Measurements from ENCODE around the gene DPPA5. TPM values are rescaled to one million over a fixed set of nuclear protein-coding genes. Genes with fewer than 3 reads are reported as not detected.

DPPA5 gene
- total and polyA plus RNA-seq, 9 of the 15 experiments (the other 6 are each of a cell fraction or from before 2014, with no cell fraction given) = not detected

DNA sequence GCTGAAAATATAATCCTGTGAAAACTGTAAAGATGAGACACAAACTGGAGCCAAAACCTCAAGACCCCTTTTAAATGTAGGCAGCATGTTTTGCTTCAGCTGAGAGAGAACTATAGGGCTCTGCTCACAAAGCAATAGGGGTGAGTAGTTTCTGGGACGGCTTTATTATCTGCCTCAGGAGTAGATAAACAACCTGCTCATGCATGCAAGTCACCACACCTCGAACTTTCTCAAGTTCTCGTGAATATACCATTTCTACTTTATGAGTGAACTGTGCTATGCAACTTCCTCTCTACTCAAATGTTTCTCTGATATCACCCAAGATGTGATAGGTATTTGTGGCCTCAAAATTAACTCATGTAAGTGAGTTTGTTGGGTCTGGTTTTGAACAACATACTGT lies 23.1 kb upstream of the DPPA5 start (continued):
- TF ChIP-seq, protein P1, sequence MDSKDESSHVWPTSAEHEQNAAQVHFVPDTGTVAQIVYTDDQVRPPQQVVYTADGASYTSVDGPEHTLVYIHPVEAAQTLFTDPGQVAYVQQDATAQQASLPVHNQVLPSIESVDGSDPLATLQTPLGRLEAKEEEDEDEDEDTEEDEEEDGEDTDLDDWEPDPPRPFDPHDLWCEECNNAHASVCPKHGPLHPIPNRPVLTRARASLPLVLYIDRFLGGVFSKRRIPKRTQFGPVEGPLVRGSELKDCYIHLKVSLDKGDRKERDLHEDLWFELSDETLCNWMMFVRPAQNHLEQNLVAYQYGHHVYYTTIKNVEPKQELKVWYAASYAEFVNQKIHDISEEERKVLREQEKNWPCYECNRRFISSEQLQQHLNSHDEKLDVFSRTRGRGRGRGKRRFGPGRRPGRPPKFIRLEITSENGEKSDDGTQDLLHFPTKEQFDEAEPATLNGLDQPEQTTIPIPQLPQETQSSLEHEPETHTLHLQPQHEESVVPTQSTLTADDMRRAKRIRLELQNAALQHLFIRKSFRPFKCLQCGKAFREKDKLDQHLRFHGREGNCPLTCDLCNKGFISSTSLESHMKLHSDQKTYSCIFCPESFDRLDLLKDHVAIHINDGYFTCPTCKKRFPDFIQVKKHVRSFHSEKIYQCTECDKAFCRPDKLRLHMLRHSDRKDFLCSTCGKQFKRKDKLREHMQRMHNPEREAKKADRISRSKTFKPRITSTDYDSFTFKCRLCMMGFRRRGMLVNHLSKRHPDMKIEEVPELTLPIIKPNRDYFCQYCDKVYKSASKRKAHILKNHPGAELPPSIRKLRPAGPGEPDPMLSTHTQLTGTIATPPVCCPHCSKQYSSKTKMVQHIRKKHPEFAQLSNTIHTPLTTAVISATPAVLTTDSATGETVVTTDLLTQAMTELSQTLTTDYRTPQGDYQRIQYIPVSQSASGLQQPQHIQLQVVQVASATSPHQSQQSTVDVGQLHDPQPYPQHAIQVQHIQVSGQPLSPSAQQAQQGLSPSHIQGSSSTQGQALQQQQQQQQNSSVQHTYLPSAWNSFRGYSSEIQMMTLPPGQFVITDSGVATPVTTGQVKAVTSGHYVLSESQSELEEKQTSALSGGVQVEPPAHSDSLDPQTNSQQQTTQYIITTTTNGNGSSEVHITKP (IDR thresholded peaks at IDR 0.05; ENCODE audit: partially characterized antibody) = no peak
- TF ChIP-seq, protein P2, sequence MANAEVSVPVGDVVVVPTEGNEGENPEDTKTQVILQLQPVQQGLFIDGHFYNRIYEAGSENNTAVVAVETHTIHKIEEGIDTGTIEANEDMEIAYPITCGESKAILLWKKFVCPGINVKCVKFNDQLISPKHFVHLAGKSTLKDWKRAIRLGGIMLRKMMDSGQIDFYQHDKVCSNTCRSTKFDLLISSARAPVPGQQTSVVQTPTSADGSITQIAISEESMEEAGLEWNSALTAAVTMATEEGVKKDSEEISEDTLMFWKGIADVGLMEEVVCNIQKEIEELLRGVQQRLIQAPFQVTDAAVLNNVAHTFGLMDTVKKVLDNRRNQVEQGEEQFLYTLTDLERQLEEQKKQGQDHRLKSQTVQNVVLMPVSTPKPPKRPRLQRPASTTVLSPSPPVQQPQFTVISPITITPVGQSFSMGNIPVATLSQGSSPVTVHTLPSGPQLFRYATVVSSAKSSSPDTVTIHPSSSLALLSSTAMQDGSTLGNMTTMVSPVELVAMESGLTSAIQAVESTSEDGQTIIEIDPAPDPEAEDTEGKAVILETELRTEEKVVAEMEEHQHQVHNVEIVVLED (CRISPR knock-in tag; IDR thresholded peaks at IDR 0.05) = no peak
- TF ChIP-seq, protein P3, sequence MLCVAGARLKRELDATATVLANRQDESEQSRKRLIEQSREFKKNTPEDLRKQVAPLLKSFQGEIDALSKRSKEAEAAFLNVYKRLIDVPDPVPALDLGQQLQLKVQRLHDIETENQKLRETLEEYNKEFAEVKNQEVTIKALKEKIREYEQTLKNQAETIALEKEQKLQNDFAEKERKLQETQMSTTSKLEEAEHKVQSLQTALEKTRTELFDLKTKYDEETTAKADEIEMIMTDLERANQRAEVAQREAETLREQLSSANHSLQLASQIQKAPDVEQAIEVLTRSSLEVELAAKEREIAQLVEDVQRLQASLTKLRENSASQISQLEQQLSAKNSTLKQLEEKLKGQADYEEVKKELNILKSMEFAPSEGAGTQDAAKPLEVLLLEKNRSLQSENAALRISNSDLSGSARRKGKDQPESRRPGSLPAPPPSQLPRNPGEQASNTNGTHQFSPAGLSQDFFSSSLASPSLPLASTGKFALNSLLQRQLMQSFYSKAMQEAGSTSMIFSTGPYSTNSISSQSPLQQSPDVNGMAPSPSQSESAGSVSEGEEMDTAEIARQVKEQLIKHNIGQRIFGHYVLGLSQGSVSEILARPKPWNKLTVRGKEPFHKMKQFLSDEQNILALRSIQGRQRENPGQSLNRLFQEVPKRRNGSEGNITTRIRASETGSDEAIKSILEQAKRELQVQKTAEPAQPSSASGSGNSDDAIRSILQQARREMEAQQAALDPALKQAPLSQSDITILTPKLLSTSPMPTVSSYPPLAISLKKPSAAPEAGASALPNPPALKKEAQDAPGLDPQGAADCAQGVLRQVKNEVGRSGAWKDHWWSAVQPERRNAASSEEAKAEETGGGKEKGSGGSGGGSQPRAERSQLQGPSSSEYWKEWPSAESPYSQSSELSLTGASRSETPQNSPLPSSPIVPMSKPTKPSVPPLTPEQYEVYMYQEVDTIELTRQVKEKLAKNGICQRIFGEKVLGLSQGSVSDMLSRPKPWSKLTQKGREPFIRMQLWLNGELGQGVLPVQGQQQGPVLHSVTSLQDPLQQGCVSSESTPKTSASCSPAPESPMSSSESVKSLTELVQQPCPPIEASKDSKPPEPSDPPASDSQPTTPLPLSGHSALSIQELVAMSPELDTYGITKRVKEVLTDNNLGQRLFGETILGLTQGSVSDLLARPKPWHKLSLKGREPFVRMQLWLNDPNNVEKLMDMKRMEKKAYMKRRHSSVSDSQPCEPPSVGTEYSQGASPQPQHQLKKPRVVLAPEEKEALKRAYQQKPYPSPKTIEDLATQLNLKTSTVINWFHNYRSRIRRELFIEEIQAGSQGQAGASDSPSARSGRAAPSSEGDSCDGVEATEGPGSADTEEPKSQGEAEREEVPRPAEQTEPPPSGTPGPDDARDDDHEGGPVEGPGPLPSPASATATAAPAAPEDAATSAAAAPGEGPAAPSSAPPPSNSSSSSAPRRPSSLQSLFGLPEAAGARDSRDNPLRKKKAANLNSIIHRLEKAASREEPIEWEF (CRISPR knock-in tag; IDR thresholded peaks at IDR 0.05) = no peak
- TF ChIP-seq KLF16 (IDR thresholded peaks at IDR 0.05) (no peak), HDAC2 (IDR thresholded peaks at IDR 0.05) (no peak), ETV6 (IDR thresholded peaks at IDR 0.05; ENCODE audit: borderline replicate concordance in 1 of 2, low read depth in 2 of 2, low read length in 1 of 2) (no peak), ETV6 (CRISPR knock-in tag; IDR thresholded peaks at IDR 0.05; ENCODE audit: borderline replicate concordance) (no peak), CCNT2 (IDR thresholded peaks at IDR 0.05; ENCODE audit: borderline replicate concordance, extremely low read depth, insufficient read length, low read depth, low read length) (no peak)
- TF ChIP-seq, protein P4, sequence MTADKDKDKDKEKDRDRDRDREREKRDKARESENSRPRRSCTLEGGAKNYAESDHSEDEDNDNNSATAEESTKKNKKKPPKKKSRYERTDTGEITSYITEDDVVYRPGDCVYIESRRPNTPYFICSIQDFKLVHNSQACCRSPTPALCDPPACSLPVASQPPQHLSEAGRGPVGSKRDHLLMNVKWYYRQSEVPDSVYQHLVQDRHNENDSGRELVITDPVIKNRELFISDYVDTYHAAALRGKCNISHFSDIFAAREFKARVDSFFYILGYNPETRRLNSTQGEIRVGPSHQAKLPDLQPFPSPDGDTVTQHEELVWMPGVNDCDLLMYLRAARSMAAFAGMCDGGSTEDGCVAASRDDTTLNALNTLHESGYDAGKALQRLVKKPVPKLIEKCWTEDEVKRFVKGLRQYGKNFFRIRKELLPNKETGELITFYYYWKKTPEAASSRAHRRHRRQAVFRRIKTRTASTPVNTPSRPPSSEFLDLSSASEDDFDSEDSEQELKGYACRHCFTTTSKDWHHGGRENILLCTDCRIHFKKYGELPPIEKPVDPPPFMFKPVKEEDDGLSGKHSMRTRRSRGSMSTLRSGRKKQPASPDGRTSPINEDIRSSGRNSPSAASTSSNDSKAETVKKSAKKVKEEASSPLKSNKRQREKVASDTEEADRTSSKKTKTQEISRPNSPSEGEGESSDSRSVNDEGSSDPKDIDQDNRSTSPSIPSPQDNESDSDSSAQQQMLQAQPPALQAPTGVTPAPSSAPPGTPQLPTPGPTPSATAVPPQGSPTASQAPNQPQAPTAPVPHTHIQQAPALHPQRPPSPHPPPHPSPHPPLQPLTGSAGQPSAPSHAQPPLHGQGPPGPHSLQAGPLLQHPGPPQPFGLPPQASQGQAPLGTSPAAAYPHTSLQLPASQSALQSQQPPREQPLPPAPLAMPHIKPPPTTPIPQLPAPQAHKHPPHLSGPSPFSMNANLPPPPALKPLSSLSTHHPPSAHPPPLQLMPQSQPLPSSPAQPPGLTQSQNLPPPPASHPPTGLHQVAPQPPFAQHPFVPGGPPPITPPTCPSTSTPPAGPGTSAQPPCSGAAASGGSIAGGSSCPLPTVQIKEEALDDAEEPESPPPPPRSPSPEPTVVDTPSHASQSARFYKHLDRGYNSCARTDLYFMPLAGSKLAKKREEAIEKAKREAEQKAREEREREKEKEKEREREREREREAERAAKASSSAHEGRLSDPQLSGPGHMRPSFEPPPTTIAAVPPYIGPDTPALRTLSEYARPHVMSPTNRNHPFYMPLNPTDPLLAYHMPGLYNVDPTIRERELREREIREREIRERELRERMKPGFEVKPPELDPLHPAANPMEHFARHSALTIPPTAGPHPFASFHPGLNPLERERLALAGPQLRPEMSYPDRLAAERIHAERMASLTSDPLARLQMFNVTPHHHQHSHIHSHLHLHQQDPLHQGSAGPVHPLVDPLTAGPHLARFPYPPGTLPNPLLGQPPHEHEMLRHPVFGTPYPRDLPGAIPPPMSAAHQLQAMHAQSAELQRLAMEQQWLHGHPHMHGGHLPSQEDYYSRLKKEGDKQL (CRISPR knock-in tag; IDR thresholded peaks at IDR 0.05; ENCODE audit: borderline replicate concordance) = no peak

Data from K562 (cell line).